Activated naive CD8-positive, alpha-beta T cell treated with anti-CD3 and anti-CD28 coated beads, Interleukin-2, amount 50 U/mL, for 24 hours (primary cell): ENCODE measurements around the gene MID1IP1.

Experiments
- ATAC-seq: fragments of 150-1000 bp; cut with Tn5 transposase; one replicate; pipeline ENCODE4 v1.10.0; 2021
- DNase-seq: peaks from one replicate; pipeline ENCODE4 v3.0.0; 2021
- H3K27ac Mint-ChIP-seq: one replicate; pipeline ENCODE4 v1.8.0; 2021; ENCODE audit warnings: mild to moderate bottlenecking, mixed read lengths
- H3K27me3 Mint-ChIP-seq: one replicate; pipeline ENCODE4 v1.8.0; 2021; ENCODE audit warnings: mixed read lengths
- H3K36me3 Mint-ChIP-seq: one replicate; pipeline ENCODE4 v1.8.0; 2021; ENCODE audit warnings: low read depth, mixed read lengths
- H3K4me1 Mint-ChIP-seq: one replicate; pipeline ENCODE4 v1.8.0; 2021; ENCODE audit warnings: mixed read lengths
- H3K4me3 Mint-ChIP-seq: one replicate; pipeline ENCODE4 v1.8.0; 2021; ENCODE audit warnings: mild to moderate bottlenecking, moderate library complexity, mixed read lengths
- H3K9me3 Mint-ChIP-seq: one replicate; pipeline ENCODE4 v1.8.0; 2021; ENCODE audit warnings: mixed read lengths

The MID1IP1 gene

DNA sequence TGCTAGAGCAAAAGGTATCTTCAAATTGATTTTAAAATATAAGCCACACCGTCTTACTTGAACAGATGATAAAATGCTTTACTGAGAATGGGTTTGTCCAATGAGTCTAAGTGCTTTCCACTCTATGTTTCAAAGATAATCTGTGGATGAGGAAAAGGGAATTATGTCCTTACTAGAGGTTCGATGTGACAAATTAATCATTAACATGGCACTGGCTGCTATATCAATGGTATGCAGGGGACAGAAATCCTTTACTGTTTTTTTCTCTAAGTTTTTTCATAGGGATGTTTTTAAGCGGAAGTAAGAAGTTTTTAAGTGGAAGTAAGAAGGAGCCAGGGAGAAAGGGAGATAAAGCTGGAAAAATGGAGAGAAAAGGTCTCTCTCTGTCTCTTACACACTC is 38.0 kb downstream of the MID1IP1 start:
- no peak for DNase-seq
- Mint-ChIP-seq H3K9me3 (no peaks in the 10 kb centered on the region), H3K27me3 (peaks cover 4% of the 10 kb centered on the region), H3K27ac (no peak overlapping the region), H3K36me3 (no peaks in the 10 kb centered on the region), H3K4me3 (no peak overlapping the region), H3K4me1 (no peaks in the 10 kb centered on the region)
- ATAC-seq = no peak

GRCh38 chrX:38839944-38840343 is 38.7 kb downstream of the MID1IP1 start:
- H3K36me3 Mint-ChIP-seq = no peaks in the 10 kb centered on the region
- peaks cover 4% of the 10 kb centered on the region for H3K27me3 Mint-ChIP-seq
- no peaks in the 10 kb centered on the region for H3K9me3 Mint-ChIP-seq
- no peak for DNase-seq
- no peak overlapping the region for H3K4me3 Mint-ChIP-seq
- H3K27ac Mint-ChIP-seq = no peak overlapping the region
- no peak for ATAC-seq
- H3K4me1 Mint-ChIP-seq = no peaks in the 10 kb centered on the region

DNA sequence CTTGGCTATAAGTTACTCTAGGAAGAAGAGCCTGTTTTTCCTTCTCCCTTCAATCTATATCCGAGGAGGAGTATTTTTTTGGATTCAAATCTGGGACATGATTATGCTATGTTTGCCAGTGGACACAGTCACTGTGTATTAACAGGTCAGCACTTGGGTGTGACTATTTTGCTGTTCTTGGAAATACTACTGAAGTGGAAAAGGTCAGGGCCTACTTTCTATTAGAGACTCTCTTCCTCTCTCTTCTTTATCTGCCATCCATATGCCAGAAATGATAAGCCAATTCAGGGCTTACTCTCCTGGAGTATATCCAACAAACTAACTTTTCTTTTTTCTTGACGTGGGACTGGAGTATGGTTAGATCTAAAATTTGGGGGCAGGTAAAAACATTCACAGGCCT is 40.5 kb downstream of the MID1IP1 start:
- ATAC-seq = no peak
- no peak for DNase-seq
- H3K4me3 Mint-ChIP-seq = no peak overlapping the region
- no peaks in the 10 kb centered on the region for H3K9me3 Mint-ChIP-seq
- peaks cover 4% of the 10 kb centered on the region for H3K27me3 Mint-ChIP-seq
- H3K27ac Mint-ChIP-seq = no peak overlapping the region
- H3K36me3 Mint-ChIP-seq = no peaks in the 10 kb centered on the region
- peaks cover 17% of the 10 kb centered on the region for H3K4me1 Mint-ChIP-seq

GRCh38 chrX:38845426-38845825 is 44.2 kb downstream of the MID1IP1 start:
- H3K27ac Mint-ChIP-seq = no peak overlapping the region
- H3K9me3 Mint-ChIP-seq = no peaks in the 10 kb centered on the region
- no peak overlapping the region for H3K4me3 Mint-ChIP-seq
- peaks cover 1% of the 10 kb centered on the region for H3K27me3 Mint-ChIP-seq
- ATAC-seq (no peak), DNase-seq (no peak)
- peaks cover 21% of the 10 kb centered on the region for H3K4me1 Mint-ChIP-seq
- no peaks in the 10 kb centered on the region for H3K36me3 Mint-ChIP-seq

DNA sequence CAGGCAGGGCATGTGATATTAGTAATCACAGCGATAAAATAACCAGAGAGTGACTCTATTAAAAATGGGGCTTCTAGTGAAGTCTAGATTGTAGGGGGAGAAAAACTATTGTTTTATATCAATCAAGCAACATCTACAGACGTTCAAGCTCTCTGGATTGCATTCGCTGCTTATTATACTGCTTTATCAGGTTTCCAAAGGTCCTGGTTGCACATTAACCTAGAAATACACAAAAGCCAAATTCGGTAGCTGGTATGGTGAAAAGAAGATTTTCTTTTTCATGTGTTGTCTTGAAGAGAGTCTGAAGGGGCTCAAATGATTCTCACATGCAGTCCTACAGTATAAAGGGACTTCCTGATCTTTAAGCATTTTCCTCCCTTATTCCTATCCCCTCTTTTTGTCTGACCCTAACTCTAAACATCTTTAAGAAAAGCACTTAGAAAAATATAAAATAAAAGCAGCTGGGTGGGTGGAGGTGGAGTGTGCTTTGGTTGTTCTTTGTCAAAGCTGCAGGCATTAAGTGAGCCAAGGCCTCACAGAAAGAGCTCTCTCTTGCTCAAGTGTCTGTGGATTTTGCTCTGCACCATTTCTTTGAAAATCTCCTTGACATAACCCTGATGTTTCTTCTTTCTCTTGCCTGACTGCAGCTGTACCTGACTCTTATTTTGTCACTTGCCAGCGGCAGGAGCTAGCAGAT is 46.1 kb downstream of the MID1IP1 start:
- no peaks in the 10 kb centered on the region for H3K9me3 Mint-ChIP-seq
- H3K36me3 Mint-ChIP-seq = no peaks in the 10 kb centered on the region
- no peak overlapping the region for H3K27ac Mint-ChIP-seq
- ATAC-seq (no peak), DNase-seq (no peak)
- peaks cover 1% of the 10 kb centered on the region for H3K27me3 Mint-ChIP-seq
- H3K4me1 Mint-ChIP-seq = peaks cover 21% of the 10 kb centered on the region
- no peak overlapping the region for H3K4me3 Mint-ChIP-seq

GRCh38 chrX:38847903-38848230 is 46.6 kb downstream of the MID1IP1 start:
- no peak for DNase-seq
- Mint-ChIP-seq H3K27me3 (no peaks in the 10 kb centered on the region), H3K9me3 (no peaks in the 10 kb centered on the region), H3K4me1 (peaks cover 21% of the 10 kb centered on the region), H3K36me3 (no peaks in the 10 kb centered on the region), H3K27ac (no peak overlapping the region), H3K4me3 (no peak overlapping the region)
- ATAC-seq = no peak

- Mint-ChIP-seq H3K4me1 (peaks cover 21% of the 10 kb centered on the region), H3K36me3 (no peaks in the 10 kb centered on the region), H3K4me3 (no peak overlapping the region), H3K9me3 (no peaks in the 10 kb centered on the region), H3K27me3 (no peaks in the 10 kb centered on the region), H3K27ac (no peak overlapping the region)
- ATAC-seq (no peak), DNase-seq (no peak)
Measured at GRCh38 chrX:38848671-38849455, 47.6 kb downstream of the MID1IP1 start.

GRCh38 chrX:38850807-38851544 is 49.7 kb downstream of the MID1IP1 start:
- Mint-ChIP-seq H3K27ac (no peak overlapping the region), H3K36me3 (no peaks in the 10 kb centered on the region), H3K4me1 (peaks cover 12% of the 10 kb centered on the region), H3K27me3 (no peaks in the 10 kb centered on the region), H3K4me3 (no peak overlapping the region), H3K9me3 (no peaks in the 10 kb centered on the region)
- no peak for ATAC-seq
- DNase-seq = no peak

GRCh38 chrX:38854305-38854704 is 53.0 kb downstream of the MID1IP1 start:
- no peak overlapping the region for H3K27ac Mint-ChIP-seq

More at GRCh38 chrX:38854305-38854704, 53.0 kb downstream of the MID1IP1 start:
- ATAC-seq = no peak
- no peaks in the 10 kb centered on the region for H3K9me3 Mint-ChIP-seq
- H3K27me3 Mint-ChIP-seq = no peaks in the 10 kb centered on the region
- no peak overlapping the region for H3K4me3 Mint-ChIP-seq
- peaks cover 11% of the 10 kb centered on the region for H3K4me1 Mint-ChIP-seq
- H3K36me3 Mint-ChIP-seq = no peaks in the 10 kb centered on the region
- no peak for DNase-seq
